SU-DHL-6 (cell line): ENCODE data around the gene CEND1.
A peak's percentile ranks its signal among the peaks of the same experiment; 100 is the strongest.

ENCODE experiments used
- H2AFZ ChIP-seq: fragments of 200-600 bp; sonication (generic); 2 replicates; pipeline ENCODE4 v1.6.1; 2014; ENCODE audit warnings: low read depth, mild to moderate bottlenecking, moderate library complexity, mixed read lengths, antibody characterized with exemption, low read length; ENCODE audit not compliant: severe bottlenecking
- H3F3A ChIP-seq: fragments of 200-600 bp; shearing (Covaris generic); 2 replicates; pipeline ENCODE4 v1.6.0; 2016; ENCODE audit warnings: antibody characterized with exemption, mild to moderate bottlenecking; ENCODE audit not compliant: insufficient read depth
- H3K27ac ChIP-seq: fragments of 200-600 bp; sonication (generic); 2 replicates; pipeline ENCODE4 v1.5.1; 2016; ENCODE audit warnings: low read depth, mild to moderate bottlenecking, low read length, moderate library complexity, mixed read lengths
- H3K27me3 ChIP-seq: fragments of 200-600 bp; sonication (generic), shearing (Covaris generic); 2 replicates; pipeline ENCODE4 v1.6.0; 2014; ENCODE audit warnings: mild to moderate bottlenecking, low read length
- H3K36me3 ChIP-seq: fragments of 200-600 bp; sonication (generic); 2 replicates; pipeline ENCODE4 v1.6.1; 2014; ENCODE audit warnings: mild to moderate bottlenecking, low read length, mixed read lengths
- H3K4me2 ChIP-seq: fragments of 300-600, 200-600 bp; shearing (Covaris generic), sonication (generic); 2 replicates; pipeline ENCODE4 v1.6.0; 2014; ENCODE audit warnings: low read length, low read depth, mild to moderate bottlenecking; ENCODE audit not compliant: poor library complexity, severe bottlenecking
- H3K4me3 ChIP-seq: fragments of 200-600 bp; sonication (generic); 2 replicates; pipeline ENCODE4 v1.5.1; 2014; ENCODE audit warnings: antibody characterized with exemption, low read length, mild to moderate bottlenecking, mixed read lengths; ENCODE audit not compliant: insufficient read depth, poor library complexity, severe bottlenecking
- H3K79me2 ChIP-seq: fragments of 200-600 bp; sonication (generic); 2 replicates; pipeline ENCODE4 v1.6.1; 2014; ENCODE audit warnings: mild to moderate bottlenecking, low read length, moderate library complexity; ENCODE audit not compliant: insufficient read depth
- H3K9ac ChIP-seq: fragments of 200-600 bp; sonication (generic); 2 replicates; pipeline ENCODE4 v1.7.0; 2014; ENCODE audit warnings: mild to moderate bottlenecking, low read length
- H3K9me2 ChIP-seq: fragments of 200-600 bp; sonication (generic); replicated peaks from 2 replicates; pipeline ENCODE4 v1.6.1; 2014; ENCODE audit warnings: low read length; ENCODE audit not compliant: insufficient read depth
- H3K9me3 ChIP-seq: fragments of 200-600 bp; sonication (generic); 2 replicates; pipeline ENCODE4 v1.6.1; 2014; ENCODE audit warnings: low read length, mixed read lengths; ENCODE audit not compliant: insufficient read depth
- H4K20me1 ChIP-seq: fragments of 200-600 bp; sonication (generic); 2 replicates; pipeline ENCODE4 v1.6.1; 2014; ENCODE audit warnings: low read depth, mild to moderate bottlenecking, antibody characterized with exemption, low read length, moderate library complexity, mixed read lengths
- EZH2phosphoT487 ChIP-seq: fragments of 200-600 bp; sonication (generic), shearing (Covaris generic); conservative IDR thresholded peaks from 2 replicates; pipeline ENCODE4 v1.6.1; 2018; ENCODE audit warnings: mild to moderate bottlenecking, antibody characterized with exemption, low read length, moderate library complexity, mixed read lengths
- TF ChIP-seq, protein P1 (sequence below): fragments of 200-600 bp; sonication (generic); IDR thresholded peaks from one replicate; pipeline ENCODE4 v1.5.1; 2017; ENCODE audit warnings: antibody characterized with exemption, mild to moderate bottlenecking, low read length, moderate library complexity; ENCODE audit not compliant: insufficient read depth, poor library complexity, severe bottlenecking

CEND1 gene

DNA sequence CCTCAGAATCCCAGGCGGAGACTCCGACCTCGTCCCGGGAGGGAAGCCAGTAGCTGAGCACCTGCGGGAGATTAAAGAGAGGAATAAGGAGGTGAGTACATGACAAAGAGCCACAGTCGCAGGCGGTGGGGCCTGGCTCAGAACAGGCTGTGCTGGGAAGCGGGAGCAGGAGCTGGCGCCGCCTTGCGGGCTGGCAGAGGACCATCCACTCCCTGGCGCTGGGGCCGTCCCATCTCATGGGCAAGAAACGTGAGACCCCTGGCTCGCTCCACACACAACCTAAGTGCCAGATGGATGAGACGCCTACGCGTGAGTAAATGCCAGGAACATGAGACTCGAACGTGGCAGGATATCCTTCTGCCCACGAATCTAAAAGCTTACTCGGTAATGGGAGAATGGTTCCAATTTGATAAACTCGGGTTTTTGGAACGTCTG, 6.3 kb downstream of the CEND1 start:
- H2AFZ ChIP-seq = no peak overlapping the region
- no peaks in the 10 kb centered on the region for H4K20me1 ChIP-seq
- H3K4me2 ChIP-seq = no peak overlapping the region

DNA sequence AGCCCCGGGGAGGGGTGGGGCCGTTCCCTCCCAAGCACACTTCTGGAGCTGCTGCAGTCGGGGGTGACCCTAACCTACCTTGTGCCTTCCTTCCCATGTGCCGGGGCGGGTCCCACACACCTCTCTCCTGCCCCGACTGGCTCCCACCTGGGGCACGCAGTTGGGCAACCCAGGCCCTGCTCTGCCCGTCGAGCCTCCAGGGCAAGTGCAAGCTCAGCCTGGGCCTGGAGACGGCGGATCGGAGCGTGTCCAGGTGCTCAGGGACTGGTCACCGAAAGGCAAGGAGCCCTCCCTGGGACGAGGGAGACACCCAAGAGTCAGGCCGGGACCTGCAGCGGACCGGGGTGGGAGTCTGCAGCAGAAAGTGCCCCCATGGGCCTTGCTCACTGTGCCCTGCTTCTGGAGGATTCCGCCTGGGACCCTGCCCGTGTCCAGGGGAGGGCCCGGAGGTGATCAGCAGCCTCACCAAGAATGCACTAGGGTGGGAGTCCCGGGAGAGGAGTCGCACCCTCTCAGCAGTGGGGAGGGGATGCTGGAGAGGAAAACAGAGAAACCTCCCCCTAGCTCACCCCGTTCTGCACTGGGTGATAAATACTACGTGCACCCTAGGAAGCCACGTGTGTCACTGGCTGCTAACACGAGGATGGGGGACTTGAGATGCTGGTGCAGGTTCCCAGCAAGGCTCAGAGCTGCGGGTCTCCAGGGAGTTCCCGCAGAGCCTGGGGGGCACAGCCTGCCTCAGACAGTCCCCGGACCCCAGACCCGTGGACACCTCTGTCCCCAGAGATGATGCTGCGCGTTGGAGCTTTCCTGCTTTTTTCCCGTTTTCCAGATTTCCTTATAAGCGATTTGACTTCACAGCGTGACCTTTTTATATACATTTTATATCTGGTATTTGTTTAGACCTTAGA, 7.4 kb downstream of the CEND1 start:
- H2AFZ ChIP-seq = no peak overlapping the region
- 0 out of 2 replicates have a peak, but pooled peaks cover 2% of the 10 kb centered on the region for H3F3A ChIP-seq
- H3K9me2 ChIP-seq = no peaks in the 10 kb centered on the region
- H4K20me1 ChIP-seq = no peaks in the 10 kb centered on the region
- no peak overlapping the region for H3K9ac ChIP-seq
- TF ChIP-seq, protein P1, sequence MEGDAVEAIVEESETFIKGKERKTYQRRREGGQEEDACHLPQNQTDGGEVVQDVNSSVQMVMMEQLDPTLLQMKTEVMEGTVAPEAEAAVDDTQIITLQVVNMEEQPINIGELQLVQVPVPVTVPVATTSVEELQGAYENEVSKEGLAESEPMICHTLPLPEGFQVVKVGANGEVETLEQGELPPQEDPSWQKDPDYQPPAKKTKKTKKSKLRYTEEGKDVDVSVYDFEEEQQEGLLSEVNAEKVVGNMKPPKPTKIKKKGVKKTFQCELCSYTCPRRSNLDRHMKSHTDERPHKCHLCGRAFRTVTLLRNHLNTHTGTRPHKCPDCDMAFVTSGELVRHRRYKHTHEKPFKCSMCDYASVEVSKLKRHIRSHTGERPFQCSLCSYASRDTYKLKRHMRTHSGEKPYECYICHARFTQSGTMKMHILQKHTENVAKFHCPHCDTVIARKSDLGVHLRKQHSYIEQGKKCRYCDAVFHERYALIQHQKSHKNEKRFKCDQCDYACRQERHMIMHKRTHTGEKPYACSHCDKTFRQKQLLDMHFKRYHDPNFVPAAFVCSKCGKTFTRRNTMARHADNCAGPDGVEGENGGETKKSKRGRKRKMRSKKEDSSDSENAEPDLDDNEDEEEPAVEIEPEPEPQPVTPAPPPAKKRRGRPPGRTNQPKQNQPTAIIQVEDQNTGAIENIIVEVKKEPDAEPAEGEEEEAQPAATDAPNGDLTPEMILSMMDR = no peak
- no peak for TF ChIP-seq EZH2phosphoT487
- H3K9me3 ChIP-seq = no peaks in the 10 kb centered on the region
- H3K27ac ChIP-seq = no peak overlapping the region
- peaks cover 11% of the 10 kb centered on the region; the same call in 1 of the 2 replicates for H3K79me2 ChIP-seq
- no peak overlapping the region for H3K4me2 ChIP-seq
- H3K4me3 ChIP-seq = no peak overlapping the region
- no peaks in the 10 kb centered on the region for H3K36me3 ChIP-seq
- H3K27me3 ChIP-seq = no peaks in the 10 kb centered on the region

More for the DNA sequence above, 6.3 kb downstream of the CEND1 start:
- Histone ChIP-seq H3K9me3 (no peaks in the 10 kb centered on the region), H3K36me3 (no peaks in the 10 kb centered on the region), H3K9me2 (no peaks in the 10 kb centered on the region), H3K27ac (no peak overlapping the region), H3K9ac (no peak overlapping the region), H3K4me3 (no peak overlapping the region), H3K79me2 (peaks cover under 1% of the 10 kb centered on the region; the same call in 1 of the 2 replicates), H3F3A (0 out of 2 replicates have a peak, but pooled peaks cover 2% of the 10 kb centered on the region), H3K27me3 (no peaks in the 10 kb centered on the region)
- TF ChIP-seq EZH2phosphoT487 = no peak
- TF ChIP-seq, protein P1 = peak; percentile 30

DNA sequence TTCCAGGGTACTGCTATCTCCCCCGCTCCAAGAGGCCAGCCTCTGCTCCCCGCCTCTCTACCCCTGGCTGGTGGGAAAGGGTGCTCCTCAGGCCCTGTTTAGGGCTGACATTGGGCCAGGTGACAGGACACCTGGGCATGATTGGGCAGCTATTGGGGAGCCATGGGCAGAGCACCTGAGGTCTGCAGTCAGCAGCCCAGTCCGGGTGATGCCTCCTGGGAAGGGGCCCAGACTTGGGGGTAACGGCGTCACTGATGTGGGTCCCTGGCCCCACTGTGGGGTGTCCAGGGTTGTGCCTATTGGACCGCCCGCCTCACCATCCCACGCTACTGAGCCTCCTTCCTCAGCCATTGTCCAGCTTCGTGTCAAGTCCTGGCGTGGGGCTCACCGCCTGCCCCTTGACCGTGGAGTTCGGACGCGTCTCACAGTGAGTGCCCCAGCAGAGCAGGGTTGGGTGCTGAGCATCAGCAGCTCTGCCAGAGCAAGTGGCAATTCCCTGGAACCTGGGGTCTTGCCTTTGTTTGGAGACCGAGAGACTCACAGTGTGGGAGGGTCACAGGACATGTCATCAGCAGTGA, 9.8 kb downstream of the CEND1 start:
- Histone ChIP-seq H3F3A (0 out of 2 replicates have a peak, but pooled peaks cover 2% of the 10 kb centered on the region), H3K4me2 (no peak overlapping the region), H3K36me3 (no peaks in the 10 kb centered on the region), H2AFZ (no peak overlapping the region), H3K9ac (no peak overlapping the region), H4K20me1 (no peaks in the 10 kb centered on the region), H3K27me3 (no peaks in the 10 kb centered on the region), H3K9me2 (no peaks in the 10 kb centered on the region), H3K4me3 (no peak overlapping the region), H3K9me3 (no peaks in the 10 kb centered on the region), H3K27ac (no peak overlapping the region), H3K79me2 (peaks cover 30% of the 10 kb centered on the region)
- TF ChIP-seq, protein P1 = no peak
- no peak for TF ChIP-seq EZH2phosphoT487
